ENCODE data around the gene RANGRF. TPM values are rescaled to one million over a fixed set of nuclear protein-coding genes. Genes with fewer than 3 reads are reported as not detected.
"Not testable (repeated sequence)": the region's sequence is repeated elsewhere in the genome, so short reads cannot be mapped to it uniquely, and the experiment has no call there.

The RANGRF gene
- polyA plus RNA-seq, 1 experiment = 26.4 TPM

- ChIA-PET POLR2A (interaction anchor here (0.6 to 1.3 kb wide), 2 partner anchors 10 to 27 kb away, joined by 5 read pairs; no protein-coding TSS in a partner anchor), CTCF (interaction anchor here (1.4 kb wide), 1 partner anchor 51 kb away, joined by 7 read pairs; no protein-coding TSS in a partner anchor)
- H3K4me3 ChIP-seq (ENCODE audit: low read depth, low read length) = peak overlapping the region; percentile 98
- no peaks in the 10 kb centered on the region for H3K9me3 ChIP-seq (ENCODE audit: control insufficient read depth, insufficient read depth, low read length)
- H3K27ac ChIP-seq (ENCODE audit: low read depth, low read length) = peak overlapping the region; percentile 93
- no peaks in the 10 kb centered on the region for H3K27me3 ChIP-seq (ENCODE audit: control insufficient read depth, insufficient read depth, low read length)
- TF ChIP-seq, protein P1, sequence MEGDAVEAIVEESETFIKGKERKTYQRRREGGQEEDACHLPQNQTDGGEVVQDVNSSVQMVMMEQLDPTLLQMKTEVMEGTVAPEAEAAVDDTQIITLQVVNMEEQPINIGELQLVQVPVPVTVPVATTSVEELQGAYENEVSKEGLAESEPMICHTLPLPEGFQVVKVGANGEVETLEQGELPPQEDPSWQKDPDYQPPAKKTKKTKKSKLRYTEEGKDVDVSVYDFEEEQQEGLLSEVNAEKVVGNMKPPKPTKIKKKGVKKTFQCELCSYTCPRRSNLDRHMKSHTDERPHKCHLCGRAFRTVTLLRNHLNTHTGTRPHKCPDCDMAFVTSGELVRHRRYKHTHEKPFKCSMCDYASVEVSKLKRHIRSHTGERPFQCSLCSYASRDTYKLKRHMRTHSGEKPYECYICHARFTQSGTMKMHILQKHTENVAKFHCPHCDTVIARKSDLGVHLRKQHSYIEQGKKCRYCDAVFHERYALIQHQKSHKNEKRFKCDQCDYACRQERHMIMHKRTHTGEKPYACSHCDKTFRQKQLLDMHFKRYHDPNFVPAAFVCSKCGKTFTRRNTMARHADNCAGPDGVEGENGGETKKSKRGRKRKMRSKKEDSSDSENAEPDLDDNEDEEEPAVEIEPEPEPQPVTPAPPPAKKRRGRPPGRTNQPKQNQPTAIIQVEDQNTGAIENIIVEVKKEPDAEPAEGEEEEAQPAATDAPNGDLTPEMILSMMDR (IDR thresholded peaks at IDR 0.05; ENCODE audit: low read depth, low read length) = no peak
- no peak for DNase-seq (ENCODE audit: low read depth, low spot score)
Measured at GRCh38 chr17:8249621-8250500, 38.6 kb upstream of the RANGRF start.

GRCh38 chr17:8251411-8251810, 37.1 kb upstream of the RANGRF start:
- DNase-seq (ENCODE audit: low read depth, low spot score) = not testable (repeated sequence)
- CTCF ChIA-PET = interaction anchor here (1.1 kb wide), 1 partner anchor 50 kb away, joined by 4 read pairs; no protein-coding TSS in a partner anchor

DNA sequence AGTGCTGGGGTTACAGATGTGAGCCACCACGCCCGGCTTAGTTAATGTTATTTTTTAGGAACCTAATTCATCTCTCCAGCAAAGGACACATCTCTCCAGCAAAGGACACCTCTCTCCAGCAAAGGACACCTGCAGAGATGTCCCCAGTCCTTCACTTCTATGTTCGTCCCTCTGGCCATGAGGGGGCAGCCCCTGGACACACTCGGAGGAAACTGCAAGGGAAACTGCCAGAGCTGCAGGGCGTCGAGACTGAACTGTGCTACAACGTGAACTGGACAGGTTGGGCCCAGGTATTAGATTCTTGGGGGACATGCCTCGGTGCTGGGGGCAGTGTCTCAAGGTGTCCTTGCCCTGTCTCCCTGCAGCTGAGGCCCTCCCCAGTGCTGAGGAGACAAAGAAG, 34.7 kb upstream of the RANGRF start:
- H3K27ac ChIP-seq (ENCODE audit: low read depth, low read length) = no peak overlapping the region
- H3K4me3 ChIP-seq (ENCODE audit: low read depth, low read length) = no peak overlapping the region
- H3K9me3 ChIP-seq (ENCODE audit: control insufficient read depth, insufficient read depth, low read length) = no peaks in the 10 kb centered on the region
- DNase-seq (ENCODE audit: low read depth, low spot score) = no peak
- POLR2A ChIA-PET = no interaction called here
- no peaks in the 10 kb centered on the region for H3K27me3 ChIP-seq (ENCODE audit: control insufficient read depth, insufficient read depth, low read length)
- TF ChIP-seq, protein P1 (IDR thresholded peaks at IDR 0.05; ENCODE audit: low read depth, low read length) = peak; percentile 30; the same call in 1 of the 2 replicates
- CTCF ChIA-PET = no interaction called here

More at GRCh38 chr17:8251411-8251810, 37.1 kb upstream of the RANGRF start:
- POLR2A ChIA-PET = interaction anchor here (0.7 kb wide), 1 partner anchor 44 kb away, joined by 5 read pairs; no protein-coding TSS in a partner anchor
- H3K27ac ChIP-seq (ENCODE audit: low read depth, low read length); H3K27me3 ChIP-seq (ENCODE audit: control insufficient read depth, insufficient read depth, low read length); H3K9me3 ChIP-seq (ENCODE audit: control insufficient read depth, insufficient read depth, low read length); H3K4me3 ChIP-seq (ENCODE audit: low read depth, low read length): not testable (repeated sequence)

DNA sequence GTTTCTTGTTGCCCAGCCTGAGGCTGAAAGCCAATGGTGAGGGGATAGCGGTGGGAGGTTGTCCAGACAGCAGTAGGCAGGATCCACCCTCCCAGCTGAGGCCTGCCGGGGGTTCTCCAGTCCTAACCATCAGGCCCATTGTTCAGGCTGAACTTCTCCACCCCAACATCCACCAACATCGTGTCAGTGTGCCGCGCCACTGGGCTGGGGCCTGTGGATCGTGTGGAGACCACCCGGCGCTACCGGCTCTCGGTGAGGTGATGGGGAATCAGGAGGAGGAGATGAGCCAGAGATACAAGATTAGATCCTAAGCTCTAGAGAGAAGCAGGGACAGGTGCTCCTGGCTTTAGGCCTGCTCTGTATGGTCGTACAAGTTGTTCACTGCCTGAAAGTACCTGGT, 33.6 kb upstream of the RANGRF start:
- TF ChIP-seq, protein P1 (IDR thresholded peaks at IDR 0.05; ENCODE audit: low read depth, low read length) = no peak
- ChIA-PET CTCF (no interaction called here), POLR2A (no interaction called here)

GRCh38 chr17:8255499-8255898, 33.0 kb upstream of the RANGRF start:
- ChIA-PET POLR2A (no interaction called here), CTCF (interaction anchor here (0.7 kb wide), 1 partner anchor 46 kb away, joined by 3 read pairs; no protein-coding TSS in a partner anchor)
- TF ChIP-seq, protein P1 (IDR thresholded peaks at IDR 0.05; ENCODE audit: low read depth, low read length) = peak; percentile 6; the same call in 1 of the 2 replicates
- DNase-seq (ENCODE audit: low read depth, low spot score) = no peak
- no peaks in the 10 kb centered on the region for H3K27me3 ChIP-seq (ENCODE audit: control insufficient read depth, insufficient read depth, low read length)
- H3K4me3 ChIP-seq (ENCODE audit: low read depth, low read length) = no peak overlapping the region
- H3K27ac ChIP-seq (ENCODE audit: low read depth, low read length) = no peak overlapping the region
- no peaks in the 10 kb centered on the region for H3K9me3 ChIP-seq (ENCODE audit: control insufficient read depth, insufficient read depth, low read length)

More for the DNA sequence above, 33.6 kb upstream of the RANGRF start:
- no peak for DNase-seq (ENCODE audit: low read depth, low spot score)
- no peak overlapping the region for H3K4me3 ChIP-seq (ENCODE audit: low read depth, low read length)
- H3K27me3 ChIP-seq (ENCODE audit: control insufficient read depth, insufficient read depth, low read length) = no peaks in the 10 kb centered on the region
- H3K9me3 ChIP-seq (ENCODE audit: control insufficient read depth, insufficient read depth, low read length) = no peaks in the 10 kb centered on the region
- no peak overlapping the region for H3K27ac ChIP-seq (ENCODE audit: low read depth, low read length)

All from AG04450 (cell line).